PC-9 (cell line): ENCODE measurements around the gene JUNB. TPM values are rescaled to one million over a fixed set of nuclear protein-coding genes. Genes with fewer than 3 reads are reported as not detected.

Experiments
- BruUV-seq: library from RNA; stranded (reverse); fragments of 400-500 nt; replicated peaks from 2 replicates; lab custom pipeline; 2021; lab: Mats Ljungman, UMichigan
- CTCF ChIA-PET: fragments of 300-600 bp; sonication (Branson Sonifier 250); formaldehyde crosslinking; loops from one replicate; lab custom pipeline; 2022; ENCODE audit warnings: antibody characterized with exemption; lab: Charles Lee
- POLR2A ChIA-PET: fragments of 300-600 bp; sonication (Branson Sonifier 250); formaldehyde crosslinking; loops from one replicate; lab custom pipeline; 2022; ENCODE audit warnings: antibody characterized with exemption; ENCODE audit not compliant: unreplicated experiment; lab: Charles Lee
- DNase-seq, 2 experiments: peaks; one replicate each; pipeline versions ENCODE4 v3.0.0 to v3.0.0-alpha.2; 2015 to 2022; ENCODE audit warnings: mixed read lengths in 1 of 2
- H2AFZ ChIP-seq: fragments of 200-600 bp; sonication (generic); 2 replicates; pipeline ENCODE4 v1.8.1; 2017; ENCODE audit warnings: antibody characterized with exemption
- H3F3A ChIP-seq: fragments of 200-600 bp; sonication (generic); 2 replicates; pipeline ENCODE4 v1.8.1; 2017; ENCODE audit warnings: antibody characterized with exemption, mild to moderate bottlenecking, low read depth; ENCODE audit not compliant: insufficient read depth
- H3K27ac ChIP-seq: fragments of 200-600 bp; sonication (generic); 2 replicates; pipeline ENCODE4 v1.6.1; 2016; ENCODE audit warnings: mixed run types
- H3K27me3 ChIP-seq: fragments of 200-600 bp; sonication (generic); 2 replicates; pipeline ENCODE4 v1.6.1; 2016; ENCODE audit warnings: low read depth, mixed run types; ENCODE audit not compliant: insufficient read depth
- H3K36me3 ChIP-seq: fragments of 200-600 bp; sonication (generic); 2 replicates; pipeline ENCODE4 v1.6.1; 2016; ENCODE audit warnings: low read depth, mixed run types
- H3K4me1 ChIP-seq: fragments of 200-600 bp; sonication (generic); replicated peaks from 2 replicates; pipeline ENCODE4 v1.6.1; 2016; ENCODE audit warnings: mixed run types; ENCODE audit not compliant: insufficient read depth
- H3K4me2 ChIP-seq: fragments of 200-600 bp; sonication (generic); 2 replicates; pipeline ENCODE4 v1.6.1; 2017; ENCODE audit warnings: mixed run types
- H3K4me3 ChIP-seq: fragments of 200-600 bp; sonication (generic); 2 replicates; pipeline ENCODE4 v1.6.1; 2016; ENCODE audit warnings: mixed run types
- H3K79me2 ChIP-seq: fragments of 200-600 bp; sonication (generic); 2 replicates; pipeline ENCODE4 v1.6.1; 2017; ENCODE audit warnings: low read depth, mixed run types
- H3K9me2 ChIP-seq: fragments of 200-600 bp; sonication (generic); 2 replicates; pipeline ENCODE4 v1.8.1; 2017; ENCODE audit warnings: mild to moderate bottlenecking; ENCODE audit not compliant: insufficient read depth
- H3K9me3 ChIP-seq: fragments of 200-600 bp; sonication (generic); 2 replicates; pipeline ENCODE4 v1.8.1; 2016; ENCODE audit warnings: low read depth; ENCODE audit not compliant: insufficient read depth
- H4K20me1 ChIP-seq: fragments of 200-600 bp; sonication (generic); 2 replicates; pipeline ENCODE4 v1.8.1; 2017; ENCODE audit not compliant: insufficient read depth
- EZH2 ChIP-seq: fragments of 200-600 bp; sonication (generic); IDR thresholded peaks from 2 replicates; pipeline ENCODE4 v1.8.0; 2017; ENCODE audit warnings: antibody characterized with exemption, low read depth
- intact Hi-C: fragments of 100-400 bp; cut with micrococcal nuclease; formaldehyde crosslinking; loops from one replicate; pipeline ENCODE4 v1.10.0; 2022; ENCODE audit not compliant: unreplicated experiment
- total RNA-seq: library from RNA; stranded (reverse); gene quantifications from 2 replicates; pipeline ENCODE4 v1.2.3, GENCODE V29; 2021
- TF ChIP-seq, protein P1 (sequence below): fragments of 200-600 bp; sonication (generic); conservative IDR thresholded peaks from 2 replicates; pipeline ENCODE4 v1.6.1; 2017; ENCODE audit warnings: mixed run types, antibody characterized with exemption, mild to moderate bottlenecking, moderate library complexity

Gene JUNB
- total RNA-seq, 1 experiment from 2014 or later = 70.7 TPM

DNA sequence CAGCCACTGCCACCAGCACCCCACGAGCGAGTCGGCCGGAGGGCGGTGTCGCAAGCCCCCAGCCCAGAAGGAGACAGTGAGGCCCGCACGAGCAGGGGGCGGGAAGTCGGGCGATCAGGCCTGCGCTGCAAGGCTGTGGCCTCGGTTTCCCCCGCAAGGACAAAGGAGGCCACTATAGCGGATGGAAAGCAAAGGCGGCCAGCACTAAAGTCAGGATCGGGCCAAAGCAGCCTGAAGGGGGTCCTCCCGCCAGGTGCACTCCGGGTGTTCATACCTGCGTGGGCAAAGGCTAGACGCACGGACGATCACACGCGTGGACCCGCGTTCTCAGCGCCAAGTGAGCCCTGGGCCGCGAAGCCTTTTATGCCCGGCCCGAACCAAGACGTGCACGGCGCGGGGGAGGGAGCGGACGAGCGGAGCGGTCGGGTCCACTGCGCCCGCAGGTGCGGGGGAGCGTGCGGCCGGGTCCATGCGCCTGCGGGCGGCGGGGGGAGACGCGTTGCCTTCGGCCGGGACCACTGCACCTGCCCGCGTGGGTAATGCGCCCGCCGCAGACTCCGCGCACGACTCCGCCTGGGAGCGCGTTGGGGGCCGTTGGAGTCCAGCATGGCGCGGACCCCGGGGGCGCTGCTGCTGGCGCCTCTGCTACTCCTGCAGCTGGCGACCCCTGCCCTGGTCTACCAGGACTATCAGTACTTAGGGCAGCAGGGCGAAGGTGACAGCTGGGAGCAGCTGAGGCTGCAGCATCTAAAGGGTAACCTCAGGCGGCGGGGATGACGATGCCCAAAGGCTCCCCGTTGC is 10.4 kb downstream of the JUNB start, which contains the start of the genes PRDX2 and THSD8:
Gene PRDX2 (minus strand): TSS at position 335 of the 801 bp plus-strand sequence. CDS start 539 bp downstream, outside the sequence.
Gene THSD8 (plus strand): TSS at position 604 of the 801 bp plus-strand sequence. CDS start 3 bp downstream, at position 607.
- CTCF ChIA-PET = interaction anchor here (1.3 kb wide), 1 partner anchor 23 kb away, joined by 3 read pairs; no protein-coding TSS in a partner anchor
- H3K36me3 ChIP-seq = 0 out of 2 replicates have a peak, but pooled peaks cover 7% of the 10 kb centered on the region
- peak within 1 kb of the TSS; percentile 95 for H3K4me2 ChIP-seq
- 0 out of 2 replicates have a peak, but pooled peaks cover 5% of the 10 kb centered on the region for H4K20me1 ChIP-seq
- H3F3A ChIP-seq = peaks cover 54% of the 10 kb centered on the region
- no TSS peak for BruUV-seq
- peak within 1 kb of the TSS; percentile 89 for H3K4me3 ChIP-seq
- H3K4me1 ChIP-seq = peaks cover 22% of the 10 kb centered on the region
- H3K27me3 ChIP-seq = no peaks in the 10 kb centered on the region
- peaks cover 23% of the 10 kb centered on the region for H3K79me2 ChIP-seq
- no peaks in the 10 kb centered on the region for H3K9me3 ChIP-seq
- TF ChIP-seq, protein P1, sequence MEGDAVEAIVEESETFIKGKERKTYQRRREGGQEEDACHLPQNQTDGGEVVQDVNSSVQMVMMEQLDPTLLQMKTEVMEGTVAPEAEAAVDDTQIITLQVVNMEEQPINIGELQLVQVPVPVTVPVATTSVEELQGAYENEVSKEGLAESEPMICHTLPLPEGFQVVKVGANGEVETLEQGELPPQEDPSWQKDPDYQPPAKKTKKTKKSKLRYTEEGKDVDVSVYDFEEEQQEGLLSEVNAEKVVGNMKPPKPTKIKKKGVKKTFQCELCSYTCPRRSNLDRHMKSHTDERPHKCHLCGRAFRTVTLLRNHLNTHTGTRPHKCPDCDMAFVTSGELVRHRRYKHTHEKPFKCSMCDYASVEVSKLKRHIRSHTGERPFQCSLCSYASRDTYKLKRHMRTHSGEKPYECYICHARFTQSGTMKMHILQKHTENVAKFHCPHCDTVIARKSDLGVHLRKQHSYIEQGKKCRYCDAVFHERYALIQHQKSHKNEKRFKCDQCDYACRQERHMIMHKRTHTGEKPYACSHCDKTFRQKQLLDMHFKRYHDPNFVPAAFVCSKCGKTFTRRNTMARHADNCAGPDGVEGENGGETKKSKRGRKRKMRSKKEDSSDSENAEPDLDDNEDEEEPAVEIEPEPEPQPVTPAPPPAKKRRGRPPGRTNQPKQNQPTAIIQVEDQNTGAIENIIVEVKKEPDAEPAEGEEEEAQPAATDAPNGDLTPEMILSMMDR = no peak; the same call in 1 of the 2 replicates
- TF ChIP-seq EZH2 = no peak
- intact Hi-C loops = no loop called here
- no peak within 1 kb of the TSS for H3K27ac ChIP-seq
- no peaks in the 10 kb centered on the region for H3K9me2 ChIP-seq
- POLR2A ChIA-PET = interaction anchor here (0.7 kb wide), 1 partner anchor 33 kb away, joined by 3 read pairs; no protein-coding TSS in a partner anchor
- H2AFZ ChIP-seq = peak within 1 kb of the TSS; percentile 92
- peak in 1 of 2 experiments; percentile 81 for DNase-seq

DNA sequence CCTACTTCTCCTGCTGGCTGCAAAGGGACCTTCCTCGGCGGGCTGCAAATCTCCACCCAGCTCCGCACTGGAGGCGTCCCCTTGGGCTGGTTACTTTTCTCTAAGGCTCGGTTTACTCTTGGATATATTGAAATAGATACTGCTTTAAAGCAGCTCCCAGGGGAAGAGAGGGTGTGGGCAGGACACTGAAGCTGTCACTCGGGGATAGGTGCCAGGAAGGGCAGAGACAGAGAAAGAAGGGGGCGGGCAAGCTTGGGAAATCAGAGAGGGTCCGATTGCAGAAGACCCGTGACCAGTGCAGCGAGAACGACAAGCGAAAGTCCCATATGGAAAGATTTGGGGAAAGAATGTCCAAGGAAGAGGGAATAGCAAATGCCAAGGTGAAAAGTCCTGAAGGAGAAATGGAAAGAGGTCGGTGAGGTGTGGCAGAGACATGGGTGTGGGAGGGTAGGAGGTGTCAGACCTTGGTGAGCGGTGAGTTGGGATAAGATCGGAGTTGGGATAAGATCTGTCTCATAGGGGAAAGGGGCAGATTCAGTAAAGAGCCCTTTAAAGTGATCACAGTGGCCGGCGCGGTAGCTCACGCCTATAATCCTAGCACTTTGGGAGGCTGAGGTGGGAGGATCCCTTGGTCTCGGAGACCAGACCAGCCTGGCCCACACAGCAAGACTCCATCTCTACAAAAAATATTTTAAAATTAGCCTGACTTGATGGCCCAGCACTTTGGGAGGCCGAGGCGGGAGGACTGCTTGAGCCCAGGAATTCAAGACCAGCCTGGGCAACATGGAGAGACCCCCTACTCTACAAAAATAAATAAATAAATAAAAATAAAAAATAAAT is 11.2 kb downstream of the JUNB start:
- no peak overlapping the region for H3K27ac ChIP-seq
- H3K9me3 ChIP-seq = no peaks in the 10 kb centered on the region
- ChIA-PET CTCF (no interaction called here), POLR2A (no interaction called here)
- 0 out of 2 replicates have a peak, but pooled peaks cover 5% of the 10 kb centered on the region for H4K20me1 ChIP-seq
- intact Hi-C loops = no loop called here
- peak overlapping the region; percentile 95 for H3K4me2 ChIP-seq
- no peak for DNase-seq
- no peaks in the 10 kb centered on the region for H3K27me3 ChIP-seq
- BruUV-seq = no TSS peak
- peak overlapping the region; percentile 89 for H3K4me3 ChIP-seq
- no peaks in the 10 kb centered on the region for H3K9me2 ChIP-seq
- peaks cover 30% of the 10 kb centered on the region for H3K79me2 ChIP-seq
- peak overlapping the region; percentile 92 for H2AFZ ChIP-seq
- H3K36me3 ChIP-seq = 0 out of 2 replicates have a peak, but pooled peaks cover 7% of the 10 kb centered on the region
- peaks cover 46% of the 10 kb centered on the region for H3F3A ChIP-seq
- H3K4me1 ChIP-seq = peaks cover 28% of the 10 kb centered on the region
- no peak for TF ChIP-seq EZH2
- TF ChIP-seq, protein P1 = no peak

DNA sequence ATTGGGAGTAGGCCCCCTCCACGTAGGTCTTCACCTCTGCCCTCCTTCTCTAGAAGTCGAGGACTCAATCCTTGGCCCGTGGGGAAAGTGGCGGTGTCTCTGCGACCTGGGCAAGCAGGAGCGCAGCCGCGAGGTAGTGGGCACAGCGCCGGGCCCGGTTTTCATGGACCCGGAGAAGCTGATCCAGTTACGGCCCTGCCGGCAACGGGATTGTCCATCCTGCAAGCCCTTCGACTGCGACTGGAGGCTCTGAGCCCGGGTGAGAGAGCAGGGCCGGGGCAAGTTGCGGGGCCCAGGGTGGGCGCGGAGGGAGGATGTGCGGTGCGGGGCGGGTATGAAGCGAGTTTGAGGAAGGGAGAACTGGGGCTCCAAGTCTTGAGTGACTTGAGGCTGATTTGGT is 12.8 kb downstream of the JUNB start:
- intact Hi-C loops = no loop called here
- H3K9me3 ChIP-seq = no peaks in the 10 kb centered on the region
- ChIA-PET POLR2A (no interaction called here), CTCF (no interaction called here)
- TF ChIP-seq, protein P1 = no peak
- TF ChIP-seq EZH2 = no peak
- H3K36me3 ChIP-seq = 0 out of 2 replicates have a peak, but pooled peaks cover 7% of the 10 kb centered on the region
- DNase-seq = no peak
- no TSS peak for BruUV-seq
- peaks cover 29% of the 10 kb centered on the region for H3K4me1 ChIP-seq
- peaks cover 34% of the 10 kb centered on the region for H3F3A ChIP-seq
- no peak overlapping the region for H3K4me3 ChIP-seq
- H4K20me1 ChIP-seq = 0 out of 2 replicates have a peak, but pooled peaks cover 5% of the 10 kb centered on the region
- H3K27ac ChIP-seq = no peak overlapping the region
- no peaks in the 10 kb centered on the region for H3K9me2 ChIP-seq
- no peak overlapping the region for H2AFZ ChIP-seq
- no peaks in the 10 kb centered on the region for H3K27me3 ChIP-seq
- H3K4me2 ChIP-seq = no peak overlapping the region
- peaks cover 30% of the 10 kb centered on the region for H3K79me2 ChIP-seq
